Stimulated activated naive B cell treated with anti-CD40 and anti-IgM and Interleukin-4, amounts not matched to agents 10 μg/mL and 1 μg/mL and 100 μg/mL, for 72 hours (primary cell): ENCODE data around the gene SLC35A4.
"Not testable (repeated sequence)": the region's sequence is repeated elsewhere in the genome, so short reads cannot be mapped to it uniquely, and the experiment has no call there.

Experiments used
- ATAC-seq, 2 donors: fragments of 150-1000 bp; cut with Tn5 transposase; replicated peaks; 2 replicates each; pipeline ENCODE4 v1.10.0; 2021; ENCODE audit warnings: moderate library complexity in 1 of 2
- DNase-seq: peaks from one replicate; pipeline ENCODE4 v3.0.0; 2021
- H3K27ac Mint-ChIP-seq: one replicate; pipeline ENCODE4 v1.8.0; 2022; ENCODE audit warnings: mild to moderate bottlenecking, mixed read lengths
- H3K27me3 Mint-ChIP-seq, 2 donors: one replicate each; pipeline ENCODE4 v1.8.0; 2022; ENCODE audit warnings: mixed read lengths in 2 of 2
- H3K36me3 Mint-ChIP-seq, 2 donors: one replicate each; pipeline ENCODE4 v1.8.0; 2022; ENCODE audit warnings: mixed read lengths in 2 of 2, mild to moderate bottlenecking in 1 of 2
- H3K4me1 Mint-ChIP-seq, 2 donors: one replicate each; pipeline ENCODE4 v1.8.0; 2022; ENCODE audit warnings: mixed read lengths in 2 of 2, mild to moderate bottlenecking in 1 of 2
- H3K4me3 Mint-ChIP-seq, 2 donors: one replicate each; pipeline ENCODE4 v1.8.0; 2022; ENCODE audit warnings: mild to moderate bottlenecking in 2 of 2, mixed read lengths in 2 of 2, moderate library complexity in 1 of 2
- H3K9me3 Mint-ChIP-seq, 2 donors: one replicate each; pipeline ENCODE4 v1.8.0; 2022; ENCODE audit warnings: mixed read lengths in 2 of 2, mild to moderate bottlenecking in 1 of 2

SLC35A4 gene

GRCh38 chr5:140590861-140591260 is 26.2 kb downstream of the SLC35A4 start:
- Mint-ChIP-seq H3K4me3 (no peak overlapping the region), H3K27ac (no peak overlapping the region), H3K4me1 (peaks cover 5 to 9% of the 10 kb centered on the region in 2 donors), H3K36me3 (no peaks in the 10 kb centered on the region), H3K27me3 (peaks cover 13 to 29% of the 10 kb centered on the region in 2 donors), H3K9me3 (peaks cover 0 to 2% of the 10 kb centered on the region in 2 donors)
- DNase-seq (no peak), ATAC-seq (no peak)

- H3K9me3 Mint-ChIP-seq = peaks cover 0 to 2% of the 10 kb centered on the region in 2 donors
- H3K4me1 Mint-ChIP-seq = peaks cover 5 to 9% of the 10 kb centered on the region in 2 donors
- no peak overlapping the region for H3K27ac Mint-ChIP-seq
- ATAC-seq (no peak), DNase-seq (no peak)
- H3K27me3 Mint-ChIP-seq = peaks cover 13 to 37% of the 10 kb centered on the region in 2 donors
- H3K36me3 Mint-ChIP-seq = no peaks in the 10 kb centered on the region
- no peak overlapping the region for H3K4me3 Mint-ChIP-seq
These were observed 27.2 kb downstream of the SLC35A4 start for GRCh38 chr5:140591747-140592372.

- not testable (repeated sequence) for H3K4me1 Mint-ChIP-seq, H3K36me3 Mint-ChIP-seq, ATAC-seq, H3K4me3 Mint-ChIP-seq, H3K27ac Mint-ChIP-seq, DNase-seq, H3K9me3 Mint-ChIP-seq
- H3K27me3 Mint-ChIP-seq = peaks cover 13 to 37% of the 10 kb centered on the region in 2 donors
These were observed 28.4 kb downstream of the SLC35A4 start for GRCh38 chr5:140593070-140593469.

GRCh38 chr5:140594169-140594568 is 29.5 kb downstream of the SLC35A4 start:
- peaks cover 16 to 48% of the 10 kb centered on the region in 2 donors for H3K27me3 Mint-ChIP-seq
- H3K4me3 Mint-ChIP-seq = no peak overlapping the region
- ATAC-seq (no peak), DNase-seq (no peak)
- H3K27ac Mint-ChIP-seq = no peak overlapping the region
- no peaks in the 10 kb centered on the region for H3K9me3 Mint-ChIP-seq
- no peaks in the 10 kb centered on the region for H3K36me3 Mint-ChIP-seq
- H3K4me1 Mint-ChIP-seq = peaks cover 5 to 9% of the 10 kb centered on the region in 2 donors

GRCh38 chr5:140595538-140596300 is 31.1 kb downstream of the SLC35A4 start:
- no peaks in the 10 kb centered on the region for H3K9me3 Mint-ChIP-seq
- H3K27me3 Mint-ChIP-seq = peaks cover 16 to 48% of the 10 kb centered on the region in 2 donors
- no peak overlapping the region for H3K4me3 Mint-ChIP-seq
- H3K27ac Mint-ChIP-seq = no peak overlapping the region
- peaks cover 5 to 9% of the 10 kb centered on the region in 2 donors for H3K4me1 Mint-ChIP-seq
- DNase-seq (no peak), ATAC-seq (peak; percentile 73)
- no peaks in the 10 kb centered on the region for H3K36me3 Mint-ChIP-seq

- DNase-seq = no peak
- no peaks in the 10 kb centered on the region for H3K36me3 Mint-ChIP-seq
- H3K27ac Mint-ChIP-seq = no peak overlapping the region
These were observed 31.7 kb downstream of the SLC35A4 start for GRCh38 chr5:140596321-140596741.

GRCh38 chr5:140598836-140599235 is 34.2 kb downstream of the SLC35A4 start:
- Mint-ChIP-seq H3K27ac (no peak overlapping the region), H3K36me3 (no peaks in the 10 kb centered on the region), H3K9me3 (no peaks in the 10 kb centered on the region), H3K4me3 (no peak overlapping the region), H3K4me1 (peaks cover 5 to 9% of the 10 kb centered on the region in 2 donors), H3K27me3 (peaks cover 16 to 31% of the 10 kb centered on the region in 2 donors)
- ATAC-seq = no peak
- no peak for DNase-seq

More at GRCh38 chr5:140596321-140596741, 31.7 kb downstream of the SLC35A4 start:
- no peak overlapping the region for H3K4me3 Mint-ChIP-seq
- H3K27me3 Mint-ChIP-seq = peaks cover 16 to 45% of the 10 kb centered on the region in 2 donors
- ATAC-seq = no peak
- H3K4me1 Mint-ChIP-seq = peaks cover 5 to 9% of the 10 kb centered on the region in 2 donors
- H3K9me3 Mint-ChIP-seq = no peaks in the 10 kb centered on the region

GRCh38 chr5:140600096-140600495 is 35.5 kb downstream of the SLC35A4 start:
- H3K9me3 Mint-ChIP-seq = no peaks in the 10 kb centered on the region
- H3K36me3 Mint-ChIP-seq = no peaks in the 10 kb centered on the region
- DNase-seq (no peak), ATAC-seq (no peak)
- H3K4me1 Mint-ChIP-seq = peaks cover 5 to 8% of the 10 kb centered on the region in 2 donors
- H3K27ac Mint-ChIP-seq = no peak overlapping the region
- H3K4me3 Mint-ChIP-seq = no peak overlapping the region
- peaks cover 10 to 25% of the 10 kb centered on the region in 2 donors for H3K27me3 Mint-ChIP-seq

GRCh38 chr5:140602147-140602546 is 37.5 kb downstream of the SLC35A4 start:
- ATAC-seq = no peak
- no peaks in the 10 kb centered on the region for H3K9me3 Mint-ChIP-seq
- H3K36me3 Mint-ChIP-seq = no peaks in the 10 kb centered on the region

GRCh38 chr5:140603446-140603698 is 38.7 kb downstream of the SLC35A4 start:
- not testable (repeated sequence) for DNase-seq, H3K4me3 Mint-ChIP-seq, H3K9me3 Mint-ChIP-seq, H3K27me3 Mint-ChIP-seq, ATAC-seq, H3K27ac Mint-ChIP-seq, H3K36me3 Mint-ChIP-seq, H3K4me1 Mint-ChIP-seq

More at GRCh38 chr5:140602147-140602546, 37.5 kb downstream of the SLC35A4 start:
- no peak overlapping the region for H3K27ac Mint-ChIP-seq
- no peaks in the 10 kb centered on the region for H3K4me1 Mint-ChIP-seq
- H3K27me3 Mint-ChIP-seq = peaks cover 4 to 10% of the 10 kb centered on the region in 2 donors
- no peak overlapping the region for H3K4me3 Mint-ChIP-seq
- DNase-seq = no peak

- H3K4me3 Mint-ChIP-seq = no peak overlapping the region
- no peaks in the 10 kb centered on the region for H3K4me1 Mint-ChIP-seq
- peaks cover 0 to 4% of the 10 kb centered on the region in 2 donors for H3K27me3 Mint-ChIP-seq
- no peaks in the 10 kb centered on the region for H3K9me3 Mint-ChIP-seq
- ATAC-seq (no peak), DNase-seq (no peak)
- no peaks in the 10 kb centered on the region for H3K36me3 Mint-ChIP-seq
- no peak overlapping the region for H3K27ac Mint-ChIP-seq
These were observed 39.1 kb downstream of the SLC35A4 start for GRCh38 chr5:140603734-140604133.

GRCh38 chr5:140605879-140606278 is 41.3 kb downstream of the SLC35A4 start:
- no peak overlapping the region for H3K4me3 Mint-ChIP-seq
- H3K9me3 Mint-ChIP-seq = no peaks in the 10 kb centered on the region
- ATAC-seq = no peak
- H3K27me3 Mint-ChIP-seq = no peaks in the 10 kb centered on the region
- no peak for DNase-seq
- H3K4me1 Mint-ChIP-seq = no peaks in the 10 kb centered on the region
- no peak overlapping the region for H3K27ac Mint-ChIP-seq
- H3K36me3 Mint-ChIP-seq = no peaks in the 10 kb centered on the region

GRCh38 chr5:140607031-140607430 is 42.4 kb downstream of the SLC35A4 start:
- Mint-ChIP-seq H3K4me3 (no peak overlapping the region), H3K9me3 (no peaks in the 10 kb centered on the region), H3K27me3 (no peaks in the 10 kb centered on the region), H3K4me1 (peaks cover 7 to 10% of the 10 kb centered on the region in 2 donors), H3K27ac (no peak overlapping the region), H3K36me3 (no peaks in the 10 kb centered on the region)
- no peak for ATAC-seq
- DNase-seq = no peak

GRCh38 chr5:140608722-140609121 is 44.1 kb downstream of the SLC35A4 start:
- DNase-seq (no peak), ATAC-seq (no peak)
- Mint-ChIP-seq H3K4me1 (peaks cover 14 to 19% of the 10 kb centered on the region in 2 donors), H3K27me3 (no peaks in the 10 kb centered on the region), H3K36me3 (no peaks in the 10 kb centered on the region), H3K4me3 (no peak overlapping the region), H3K9me3 (no peaks in the 10 kb centered on the region), H3K27ac (no peak overlapping the region)

GRCh38 chr5:140609126-140609525 is 44.5 kb downstream of the SLC35A4 start:
- H3K27ac Mint-ChIP-seq = no peak overlapping the region
- H3K9me3 Mint-ChIP-seq = no peaks in the 10 kb centered on the region
- ATAC-seq (no peak), DNase-seq (no peak)
- no peaks in the 10 kb centered on the region for H3K36me3 Mint-ChIP-seq
- no peak overlapping the region for H3K4me3 Mint-ChIP-seq
- no peaks in the 10 kb centered on the region for H3K27me3 Mint-ChIP-seq
- peaks cover 14 to 19% of the 10 kb centered on the region in 2 donors for H3K4me1 Mint-ChIP-seq
